ENCODE measurements around the gene TRIO. TPM values are rescaled to one million over a fixed set of nuclear protein-coding genes. Genes with fewer than 3 reads are reported as not detected.

Gene TRIO
- total RNA-seq, 3 donors from 2014 or later (not counting 1 experiment from before 2014, with no cell fraction given), result 84.6 to 136 (median 94.3) TPM

- H3K9me3 ChIP-seq (ENCODE audit: control insufficient read depth, insufficient read depth, low read length), result no peaks in the 10 kb centered on the region
- Mint-ChIP-seq H3K4me1 (no peaks in the 10 kb centered on the region), H3K27ac (no peak overlapping the region), H3K36me3 (no peaks in the 10 kb centered on the region), H3K27me3 (ENCODE audit: low read depth in 2 of 2) (no peaks in the 10 kb centered on the region), H3K4me3 (no peak overlapping the region), H3K9me3 (no peaks in the 10 kb centered on the region)
- no peaks in the 10 kb centered on the region for H3K27me3 ChIP-seq (ENCODE audit: control insufficient read depth, insufficient read depth, low read length)
- H3K27ac ChIP-seq (ENCODE audit: low read length), result no peak overlapping the region
- intact Hi-C loops (cut with micrococcal nuclease), result no loop called here
- DNase-seq (no peak), ATAC-seq (no peak)
- H3K36me3 ChIP-seq (ENCODE audit: control insufficient read depth, insufficient read depth, low read length), result peaks cover 7% of the 10 kb centered on the region
- H3K4me3 ChIP-seq (ENCODE audit: low read length), result no peak overlapping the region
- TF ChIP-seq CTCF (IDR thresholded peaks at IDR 0.05), result no peak
- WGBS (ENCODE audit: insufficient coverage), result 95% methylated on average over 11 of the region's 11 CpGs
- H3K4me1 ChIP-seq (ENCODE audit: control insufficient read depth, insufficient read depth, low read length), result peaks cover 7% of the 10 kb centered on the region
Observed at GRCh38 chr5:14339468-14339867, 196.3 kb downstream of the TRIO start.

- H3K9me3 Mint-ChIP-seq, result no peaks in the 10 kb centered on the region
- intact Hi-C loops (cut with micrococcal nuclease), result no loop called here
- Histone ChIP-seq H3K27me3 (ENCODE audit: control insufficient read depth, insufficient read depth, low read length) (no peaks in the 10 kb centered on the region), H3K36me3 (ENCODE audit: control insufficient read depth, insufficient read depth, low read length) (peaks cover 9% of the 10 kb centered on the region), H3K9me3 (ENCODE audit: control insufficient read depth, insufficient read depth, low read length) (no peaks in the 10 kb centered on the region), H3K4me1 (ENCODE audit: control insufficient read depth, insufficient read depth, low read length) (peaks cover 7% of the 10 kb centered on the region), H3K27ac (ENCODE audit: low read length) (no peak overlapping the region), H3K4me3 (ENCODE audit: low read length) (no peak overlapping the region)
- no peaks in the 10 kb centered on the region for H3K36me3 Mint-ChIP-seq
- no peak overlapping the region for H3K27ac Mint-ChIP-seq
- no peak overlapping the region for H3K4me3 Mint-ChIP-seq
- no peaks in the 10 kb centered on the region for H3K4me1 Mint-ChIP-seq
- WGBS (ENCODE audit: insufficient coverage), result 87% methylated on average over 4 of the region's 4 CpGs
- TF ChIP-seq CTCF (IDR thresholded peaks at IDR 0.05), result no peak
- no peaks in the 10 kb centered on the region for H3K27me3 Mint-ChIP-seq (ENCODE audit: low read depth in 2 of 2)
- ATAC-seq (no peak), DNase-seq (no peak)
Observed at GRCh38 chr5:14341571-14342230, 198.6 kb downstream of the TRIO start.

GRCh38 chr5:14342306-14342705 lies 199.2 kb downstream of the TRIO start:
- no peak for DNase-seq
- peak in 2 of 3 donors; percentile 44 to 54 for ATAC-seq
- Mint-ChIP-seq H3K27me3 (ENCODE audit: low read depth in 2 of 2) (no peaks in the 10 kb centered on the region), H3K4me3 (no peak overlapping the region), H3K36me3 (no peaks in the 10 kb centered on the region), H3K4me1 (no peaks in the 10 kb centered on the region), H3K27ac (peak overlapping the region in 1 of 2 donors; percentile 36), H3K9me3 (no peaks in the 10 kb centered on the region)
- intact Hi-C loops (cut with micrococcal nuclease), result no loop called here
- WGBS (ENCODE audit: insufficient coverage), result 49% methylated on average over 3 of the region's 3 CpGs
- peaks cover 8% of the 10 kb centered on the region for H3K36me3 ChIP-seq (ENCODE audit: control insufficient read depth, insufficient read depth, low read length)
- H3K27ac ChIP-seq (ENCODE audit: low read length), result no peak overlapping the region
- H3K27me3 ChIP-seq (ENCODE audit: control insufficient read depth, insufficient read depth, low read length), result no peaks in the 10 kb centered on the region
- no peak for TF ChIP-seq CTCF (IDR thresholded peaks at IDR 0.05)
- peaks cover 7% of the 10 kb centered on the region for H3K4me1 ChIP-seq (ENCODE audit: control insufficient read depth, insufficient read depth, low read length)
- H3K4me3 ChIP-seq (ENCODE audit: low read length), result no peak overlapping the region
- no peaks in the 10 kb centered on the region for H3K9me3 ChIP-seq (ENCODE audit: control insufficient read depth, insufficient read depth, low read length)

GRCh38 chr5:14343376-14343775 lies 200.2 kb downstream of the TRIO start:
- Histone ChIP-seq H3K4me3 (ENCODE audit: low read length) (no peak overlapping the region), H3K27ac (ENCODE audit: low read length) (no peak overlapping the region), H3K36me3 (ENCODE audit: control insufficient read depth, insufficient read depth, low read length) (peaks cover 4% of the 10 kb centered on the region), H3K27me3 (ENCODE audit: control insufficient read depth, insufficient read depth, low read length) (no peaks in the 10 kb centered on the region), H3K4me1 (ENCODE audit: control insufficient read depth, insufficient read depth, low read length) (peaks cover 7% of the 10 kb centered on the region), H3K9me3 (ENCODE audit: control insufficient read depth, insufficient read depth, low read length) (no peaks in the 10 kb centered on the region)
- no peak overlapping the region for H3K27ac Mint-ChIP-seq
- no peaks in the 10 kb centered on the region for H3K27me3 Mint-ChIP-seq (ENCODE audit: low read depth in 2 of 2)
- no peaks in the 10 kb centered on the region for H3K4me1 Mint-ChIP-seq
- DNase-seq (no peak), ATAC-seq (no peak)
- TF ChIP-seq CTCF (IDR thresholded peaks at IDR 0.05), result peak; percentile 8
- intact Hi-C loops (cut with micrococcal nuclease), result no loop called here
- no peaks in the 10 kb centered on the region for H3K9me3 Mint-ChIP-seq
- WGBS (ENCODE audit: insufficient coverage), result 92% methylated on average over 3 of the region's 4 CpGs
- H3K4me3 Mint-ChIP-seq, result no peak overlapping the region
- H3K36me3 Mint-ChIP-seq, result no peaks in the 10 kb centered on the region
